ENCODE measurements around the gene CDH23. TPM values are rescaled to one million over a fixed set of nuclear protein-coding genes. Genes with fewer than 3 reads are reported as not detected.

The CDH23 gene
- total RNA-seq, 2 experiments from 2014 or later, result 4.0 to 4.5 TPM

- CTCF ChIA-PET, result interaction anchor here (0.9 to 7.0 kb wide), 7 partner anchors 13 to 143 kb away, joined by 3 to 40 read pairs (median 5); partner anchors contain the start of gene VSIR
- no peak for DNase-seq
- Mint-ChIP-seq H3K36me3 (ENCODE audit: low read depth) (no peaks in the 10 kb centered on the region), H3K27ac (peak overlapping the region; percentile 97), H3K9me3 (no peaks in the 10 kb centered on the region), H3K4me1 (peaks cover 66% of the 10 kb centered on the region), H3K4me3 (no peak overlapping the region), H3K27me3 (no peaks in the 10 kb centered on the region)
- POLR2A ChIA-PET, result no interaction called here
Measured at GRCh38 chr10:71712170-71712569, 315.4 kb downstream of the CDH23 start.

- ChIA-PET POLR2A (no interaction called here), CTCF (interaction anchor here (0.8 to 7.0 kb wide), 6 partner anchors 13 to 143 kb away, joined by 3 to 40 read pairs (median 8); partner anchors contain the start of gene VSIR)
- no peaks in the 10 kb centered on the region for H3K27me3 Mint-ChIP-seq
- DNase-seq, result no peak
- H3K27ac Mint-ChIP-seq, result peak overlapping the region; percentile 97
- H3K4me1 Mint-ChIP-seq, result peaks cover 64% of the 10 kb centered on the region
- H3K4me3 Mint-ChIP-seq, result peak overlapping the region; percentile 55
- no peaks in the 10 kb centered on the region for H3K36me3 Mint-ChIP-seq (ENCODE audit: low read depth)
- no peaks in the 10 kb centered on the region for H3K9me3 Mint-ChIP-seq
Measured at GRCh38 chr10:71712572-71713134, 315.9 kb downstream of the CDH23 start.

- Mint-ChIP-seq H3K36me3 (ENCODE audit: low read depth) (no peaks in the 10 kb centered on the region), H3K27ac (peak overlapping the region; percentile 97), H3K4me3 (peak overlapping the region; percentile 55), H3K9me3 (no peaks in the 10 kb centered on the region), H3K27me3 (no peaks in the 10 kb centered on the region), H3K4me1 (peaks cover 58% of the 10 kb centered on the region)
- DNase-seq, result no peak
- ChIA-PET POLR2A (no interaction called here), CTCF (interaction anchor here (0.8 to 7.0 kb wide), 5 partner anchors 12 to 98 kb away, joined by 3 to 40 read pairs (median 13); partner anchors contain the start of gene VSIR)
Measured at GRCh38 chr10:71713135-71714030, 316.7 kb downstream of the CDH23 start.

- ChIA-PET POLR2A (no interaction called here), CTCF (interaction anchor here (0.9 to 7.0 kb wide), 6 partner anchors 8 to 377 kb away, joined by 3 to 40 read pairs (median 14); partner anchors contain the start of gene VSIR)
- no peaks in the 10 kb centered on the region for H3K27me3 Mint-ChIP-seq
- peak overlapping the region; percentile 97 for H3K27ac Mint-ChIP-seq
- H3K4me1 Mint-ChIP-seq, result peaks cover 56% of the 10 kb centered on the region
- no peaks in the 10 kb centered on the region for H3K36me3 Mint-ChIP-seq (ENCODE audit: low read depth)
- no peaks in the 10 kb centered on the region for H3K9me3 Mint-ChIP-seq
- peak overlapping the region; percentile 55 for H3K4me3 Mint-ChIP-seq
- DNase-seq, result no peak
Measured at GRCh38 chr10:71714031-71714410, 317.3 kb downstream of the CDH23 start.

GRCh38 chr10:71714592-71714991, 317.9 kb downstream of the CDH23 start:
- Mint-ChIP-seq H3K36me3 (ENCODE audit: low read depth) (no peaks in the 10 kb centered on the region), H3K27ac (peak overlapping the region; percentile 97), H3K4me3 (peak overlapping the region; percentile 55), H3K4me1 (peaks cover 53% of the 10 kb centered on the region), H3K27me3 (no peaks in the 10 kb centered on the region), H3K9me3 (no peaks in the 10 kb centered on the region)
- CTCF ChIA-PET, result interaction anchor here (0.7 to 7.0 kb wide), 5 partner anchors 8 to 377 kb away, joined by 3 to 40 read pairs (median 4); no protein-coding TSS in a partner anchor
- POLR2A ChIA-PET, result no interaction called here
- DNase-seq, result no peak

- Mint-ChIP-seq H3K4me1 (peaks cover 49% of the 10 kb centered on the region), H3K4me3 (no peak overlapping the region)
- POLR2A ChIA-PET, result no interaction called here
Measured at GRCh38 chr10:71715026-71715425, 318.3 kb downstream of the CDH23 start.

GRCh38 chr10:71715860-71716259, 319.1 kb downstream of the CDH23 start:
- Mint-ChIP-seq H3K27me3 (no peaks in the 10 kb centered on the region), H3K4me1 (peaks cover 49% of the 10 kb centered on the region), H3K36me3 (ENCODE audit: low read depth) (no peaks in the 10 kb centered on the region), H3K4me3 (no peak overlapping the region), H3K9me3 (no peaks in the 10 kb centered on the region), H3K27ac (peak overlapping the region; percentile 79)
- POLR2A ChIA-PET, result no interaction called here
- CTCF ChIA-PET, result interaction anchor here (1.1 to 7.0 kb wide), 5 partner anchors 8 to 18 kb away, joined by 4 to 40 read pairs (median 25); no protein-coding TSS in a partner anchor
- DNase-seq, result no peak

More at GRCh38 chr10:71715026-71715425, 318.3 kb downstream of the CDH23 start:
- H3K9me3 Mint-ChIP-seq, result no peaks in the 10 kb centered on the region
- no peaks in the 10 kb centered on the region for H3K36me3 Mint-ChIP-seq (ENCODE audit: low read depth)
- CTCF ChIA-PET, result interaction anchor here (0.7 to 7.0 kb wide), 5 partner anchors 9 to 378 kb away, joined by 3 to 40 read pairs (median 4); no protein-coding TSS in a partner anchor
- peak overlapping the region; percentile 79 for H3K27ac Mint-ChIP-seq
- no peaks in the 10 kb centered on the region for H3K27me3 Mint-ChIP-seq
- DNase-seq, result no peak

- no peaks in the 10 kb centered on the region for H3K9me3 Mint-ChIP-seq
- POLR2A ChIA-PET, result no interaction called here
- peaks cover 48% of the 10 kb centered on the region for H3K4me1 Mint-ChIP-seq
- H3K36me3 Mint-ChIP-seq (ENCODE audit: low read depth), result no peaks in the 10 kb centered on the region
- CTCF ChIA-PET, result interaction anchor here (1.1 to 7.0 kb wide), 6 partner anchors 8 to 57 kb away, joined by 3 to 40 read pairs (median 16); partner anchors contain the start of gene VSIR
- no peaks in the 10 kb centered on the region for H3K27me3 Mint-ChIP-seq
- no peak for DNase-seq
- H3K27ac Mint-ChIP-seq, result peak overlapping the region; percentile 50
- no peak overlapping the region for H3K4me3 Mint-ChIP-seq
Measured at GRCh38 chr10:71716426-71716825, 319.7 kb downstream of the CDH23 start.

GRCh38 chr10:71717056-71717455, 320.3 kb downstream of the CDH23 start:
- Mint-ChIP-seq H3K36me3 (ENCODE audit: low read depth) (no peaks in the 10 kb centered on the region), H3K27ac (no peak overlapping the region), H3K27me3 (no peaks in the 10 kb centered on the region), H3K4me1 (peaks cover 41% of the 10 kb centered on the region), H3K4me3 (no peak overlapping the region), H3K9me3 (no peaks in the 10 kb centered on the region)
- ChIA-PET POLR2A (no interaction called here), CTCF (interaction anchor here (0.6 to 7.0 kb wide), 7 partner anchors 9 to 137 kb away, joined by 3 to 40 read pairs (median 8); partner anchors contain the start of gene VSIR)
- DNase-seq, result no peak

- Mint-ChIP-seq H3K4me1 (peaks cover 40% of the 10 kb centered on the region), H3K36me3 (ENCODE audit: low read depth) (peaks cover 2% of the 10 kb centered on the region), H3K9me3 (no peaks in the 10 kb centered on the region), H3K27ac (peak overlapping the region; percentile 9), H3K4me3 (no peak overlapping the region), H3K27me3 (no peaks in the 10 kb centered on the region)
- DNase-seq, result no peak
- CTCF ChIA-PET, result interaction anchor here (0.6 to 7.0 kb wide), 7 partner anchors 8 to 136 kb away, joined by 3 to 40 read pairs (median 8); partner anchors contain the start of gene VSIR
- POLR2A ChIA-PET, result no interaction called here
Measured at GRCh38 chr10:71717551-71717951, 320.8 kb downstream of the CDH23 start.

- POLR2A ChIA-PET, result no interaction called here
Measured at GRCh38 chr10:71718165-71718698, 321.5 kb downstream of the CDH23 start.

GRCh38 chr10:71719042-71719441, 322.3 kb downstream of the CDH23 start:
- Mint-ChIP-seq H3K4me3 (no peak overlapping the region), H3K4me1 (peaks cover 37% of the 10 kb centered on the region), H3K9me3 (no peaks in the 10 kb centered on the region), H3K36me3 (ENCODE audit: low read depth) (peaks cover 2% of the 10 kb centered on the region), H3K27me3 (no peaks in the 10 kb centered on the region), H3K27ac (no peak overlapping the region)
- DNase-seq, result no peak
- ChIA-PET CTCF (interaction anchor here (0.7 to 5.3 kb wide), 3 partner anchors 11 to 591 kb away, joined by 5 to 25 read pairs (median 6); no protein-coding TSS in a partner anchor), POLR2A (interaction anchor here (0.7 kb wide), 1 partner anchor 21 kb away, joined by 3 read pairs; no protein-coding TSS in a partner anchor)

More at GRCh38 chr10:71718165-71718698, 321.5 kb downstream of the CDH23 start:
- Mint-ChIP-seq H3K4me1 (peaks cover 37% of the 10 kb centered on the region), H3K27me3 (no peaks in the 10 kb centered on the region), H3K36me3 (ENCODE audit: low read depth) (peaks cover 2% of the 10 kb centered on the region), H3K4me3 (no peak overlapping the region), H3K9me3 (no peaks in the 10 kb centered on the region), H3K27ac (peak overlapping the region; percentile 76)
- CTCF ChIA-PET, result interaction anchor here (1.2 to 5.3 kb wide), 3 partner anchors 10 to 20 kb away, joined by 5 to 31 read pairs (median 25); no protein-coding TSS in a partner anchor
- DNase-seq, result no peak

Data from activated CD4-positive, alpha-beta T cell treated with anti-CD3 and anti-CD28 coated beads, Interleukin-2, amount 10 ng/mL, durations not matched to agents 7 days and 5 days (primary cell).